ENCODE data around the gene RNF212B. TPM values are rescaled to one million over a fixed set of nuclear protein-coding genes. Genes with fewer than 3 reads are reported as not detected.

RNF212B gene
- total and polyA plus RNA-seq, 2 of the 13 experiments (the other 11 are each of a cell fraction or from before 2014, with no cell fraction given), result 0.05 TPM; not detected in 1

- TF ChIP-seq ZNF646 (CRISPR knock-in tag; IDR thresholded peaks at IDR 0.05) (peak; percentile 86; the same call in 1 of the 2 replicates), ZNF124 (CRISPR knock-in tag; IDR thresholded peaks at IDR 0.05) (peak; percentile 65), SAP130 (CRISPR knock-in tag; IDR thresholded peaks at IDR 0.05; ENCODE audit: low read depth) (peak; percentile 65), ELF3 (CRISPR knock-in tag; IDR thresholded peaks at IDR 0.05) (no peak), GTF2F1 (IDR thresholded peaks at IDR 0.05; ENCODE audit: low read length) (no peak), HIVEP1 (CRISPR knock-in tag; IDR thresholded peaks at IDR 0.05) (peak; percentile 98), ZNF414 (CRISPR knock-in tag; IDR thresholded peaks at IDR 0.05) (no peak), E2F1 (CRISPR knock-in tag; IDR thresholded peaks at IDR 0.05) (peak; percentile 88), NKX3-1 (CRISPR knock-in tag; IDR thresholded peaks at IDR 0.05) (peak; percentile 95), GZF1 (CRISPR knock-in tag; IDR thresholded peaks at IDR 0.05) (peak; percentile 93; the same call in 1 of the 2 replicates), HMGXB4 (CRISPR knock-in tag; IDR thresholded peaks at IDR 0.05; ENCODE audit: borderline replicate concordance in 1 of 2, low read depth in 1 of 2) (peak in 1 of 2 experiments; percentile 60; a peak in 2 of 4 replicates), ZNF3 (CRISPR knock-in tag; IDR thresholded peaks at IDR 0.05) (peak; percentile 72; the same call in 1 of the 2 replicates), RNF219 (CRISPR knock-in tag; IDR thresholded peaks at IDR 0.05) (no peak), SMYD3 (CRISPR knock-in tag; IDR thresholded peaks at IDR 0.05) (peak; percentile 44), ZNF615 (CRISPR knock-in tag; IDR thresholded peaks at IDR 0.05; ENCODE audit: borderline replicate concordance) (no peak), SAFB2 (CRISPR knock-in tag; IDR thresholded peaks at IDR 0.05; ENCODE audit: borderline replicate concordance, low read depth) (peak; percentile 37), TRIM22 (IDR thresholded peaks at IDR 0.05) (no peak)
Measured at GRCh38 chr14:23301969-23302289, 64.2 kb downstream of the RNF212B start (continued).

Data from HepG2 (cell line).